ENCODE results near the gene CAMTA1. TPM values are rescaled to one million over a fixed set of nuclear protein-coding genes. Genes with fewer than 3 reads are reported as not detected.

The CAMTA1 gene
- total RNA-seq, 1 experiment from 2014 or later: 85.2 TPM

DNA sequence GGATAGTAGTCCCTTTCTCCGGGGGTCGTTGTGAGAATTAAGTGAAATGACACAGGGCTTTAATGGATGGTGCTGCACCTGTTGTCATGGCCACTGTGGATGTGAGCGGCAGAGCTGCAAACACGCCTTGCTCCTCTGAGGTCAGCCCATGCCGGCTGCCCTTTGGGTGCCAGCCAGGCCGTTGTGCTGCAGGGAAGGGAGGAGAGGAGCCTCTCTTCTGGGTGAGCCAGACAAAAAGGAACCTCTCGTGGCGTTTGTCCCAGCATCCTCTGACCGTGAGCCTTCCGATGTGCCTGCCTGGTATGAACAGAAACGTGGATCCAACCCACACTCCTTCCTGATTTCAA, 602.9 kb downstream of the CAMTA1 start:
- BruUV-seq (replicated peaks): no TSS peak
- Histone ChIP-seq H3K4me3 (ENCODE audit: low read depth, low read length, poor library complexity, severe bottlenecking) (no peak overlapping the region), H3K36me3 (ENCODE audit: insufficient read depth, low read length, poor library complexity, severe bottlenecking) (no peaks in the 10 kb centered on the region), H3K27ac (ENCODE audit: low read depth, low read length, poor library complexity, severe bottlenecking) (no peak overlapping the region), H3K9me3 (ENCODE audit: low read depth, low read length, poor library complexity, severe bottlenecking) (no peaks in the 10 kb centered on the region), H3K27me3 (replicated peaks; ENCODE audit: insufficient read depth, low read depth, low read length, poor library complexity) (no peaks in the 10 kb centered on the region), H3K4me1 (ENCODE audit: insufficient read depth, low read length, poor library complexity, severe bottlenecking) (no peaks in the 10 kb centered on the region)
- CTCF ChIA-PET: no interaction called here
- POLR2A ChIA-PET (ENCODE audit: low non-redundant PET): no interaction called here
- TF ChIP-seq EZH2 (IDR thresholded peaks at IDR 0.05; ENCODE audit: borderline replicate concordance, low read depth, low read length, poor library complexity, severe bottlenecking): no peak
- TF ChIP-seq, protein P1, sequence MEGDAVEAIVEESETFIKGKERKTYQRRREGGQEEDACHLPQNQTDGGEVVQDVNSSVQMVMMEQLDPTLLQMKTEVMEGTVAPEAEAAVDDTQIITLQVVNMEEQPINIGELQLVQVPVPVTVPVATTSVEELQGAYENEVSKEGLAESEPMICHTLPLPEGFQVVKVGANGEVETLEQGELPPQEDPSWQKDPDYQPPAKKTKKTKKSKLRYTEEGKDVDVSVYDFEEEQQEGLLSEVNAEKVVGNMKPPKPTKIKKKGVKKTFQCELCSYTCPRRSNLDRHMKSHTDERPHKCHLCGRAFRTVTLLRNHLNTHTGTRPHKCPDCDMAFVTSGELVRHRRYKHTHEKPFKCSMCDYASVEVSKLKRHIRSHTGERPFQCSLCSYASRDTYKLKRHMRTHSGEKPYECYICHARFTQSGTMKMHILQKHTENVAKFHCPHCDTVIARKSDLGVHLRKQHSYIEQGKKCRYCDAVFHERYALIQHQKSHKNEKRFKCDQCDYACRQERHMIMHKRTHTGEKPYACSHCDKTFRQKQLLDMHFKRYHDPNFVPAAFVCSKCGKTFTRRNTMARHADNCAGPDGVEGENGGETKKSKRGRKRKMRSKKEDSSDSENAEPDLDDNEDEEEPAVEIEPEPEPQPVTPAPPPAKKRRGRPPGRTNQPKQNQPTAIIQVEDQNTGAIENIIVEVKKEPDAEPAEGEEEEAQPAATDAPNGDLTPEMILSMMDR (conservative IDR thresholded peaks at IDR 0.05; ENCODE audit: low read depth, low read length): no peak
- intact Hi-C loops (cut with micrococcal nuclease; ENCODE audit: unreplicated experiment): no loop called here
- DNase-seq (ENCODE audit: low spot score): no peak

DNA sequence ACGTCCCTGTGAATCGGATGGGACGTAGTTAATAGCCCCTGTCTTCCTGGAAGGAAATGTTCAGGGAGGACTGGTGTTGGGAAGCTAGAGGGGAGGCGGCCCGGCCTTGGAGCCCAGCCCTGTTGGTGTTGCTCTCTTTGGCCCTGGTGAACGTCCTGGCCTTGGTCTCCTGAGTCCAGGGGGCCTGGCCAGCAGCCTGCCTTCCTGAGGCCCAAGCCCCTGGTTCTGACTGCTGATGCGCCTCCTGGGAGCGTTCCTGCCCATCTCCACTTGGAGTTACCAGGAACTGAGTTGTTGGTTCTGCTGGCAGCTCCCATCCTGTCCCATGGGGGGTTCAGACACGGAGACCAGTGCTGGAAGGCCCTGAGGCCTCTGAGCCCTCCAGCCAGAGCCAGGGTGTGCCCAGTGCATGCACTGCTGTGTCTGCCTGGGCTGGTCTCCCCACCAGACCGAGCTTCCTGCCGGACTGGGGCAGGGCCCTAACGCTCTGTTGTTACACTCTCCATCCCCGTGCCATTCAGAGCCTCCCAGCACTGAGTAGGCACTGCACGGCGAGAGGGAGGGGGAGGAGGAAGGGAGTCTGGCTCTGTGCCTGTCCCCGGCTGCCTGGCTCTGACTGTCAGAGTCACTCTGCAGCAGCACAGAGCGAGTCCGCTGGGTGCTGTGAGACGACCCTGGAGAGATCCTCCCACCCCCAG, 603.4 kb downstream of the CAMTA1 start:
- DNase-seq (ENCODE audit: low spot score): no peak
- no peak for TF ChIP-seq EZH2 (IDR thresholded peaks at IDR 0.05; ENCODE audit: borderline replicate concordance, low read depth, low read length, poor library complexity, severe bottlenecking)
- TF ChIP-seq, protein P1 (conservative IDR thresholded peaks at IDR 0.05; ENCODE audit: low read depth, low read length): no peak
- H3K27ac ChIP-seq (ENCODE audit: low read depth, low read length, poor library complexity, severe bottlenecking): no peak overlapping the region
- no peaks in the 10 kb centered on the region for H3K4me1 ChIP-seq (ENCODE audit: insufficient read depth, low read length, poor library complexity, severe bottlenecking)
- ChIA-PET POLR2A (ENCODE audit: low non-redundant PET) (no interaction called here), CTCF (no interaction called here)
- no peak overlapping the region for H3K4me3 ChIP-seq (ENCODE audit: low read depth, low read length, poor library complexity, severe bottlenecking)
- no TSS peak for BruUV-seq (replicated peaks)
- no peaks in the 10 kb centered on the region for H3K36me3 ChIP-seq (ENCODE audit: insufficient read depth, low read length, poor library complexity, severe bottlenecking)
- no peaks in the 10 kb centered on the region for H3K27me3 ChIP-seq (replicated peaks; ENCODE audit: insufficient read depth, low read depth, low read length, poor library complexity)
- H3K9me3 ChIP-seq (ENCODE audit: low read depth, low read length, poor library complexity, severe bottlenecking): no peaks in the 10 kb centered on the region
- intact Hi-C loops (cut with micrococcal nuclease; ENCODE audit: unreplicated experiment): no loop called here

DNA sequence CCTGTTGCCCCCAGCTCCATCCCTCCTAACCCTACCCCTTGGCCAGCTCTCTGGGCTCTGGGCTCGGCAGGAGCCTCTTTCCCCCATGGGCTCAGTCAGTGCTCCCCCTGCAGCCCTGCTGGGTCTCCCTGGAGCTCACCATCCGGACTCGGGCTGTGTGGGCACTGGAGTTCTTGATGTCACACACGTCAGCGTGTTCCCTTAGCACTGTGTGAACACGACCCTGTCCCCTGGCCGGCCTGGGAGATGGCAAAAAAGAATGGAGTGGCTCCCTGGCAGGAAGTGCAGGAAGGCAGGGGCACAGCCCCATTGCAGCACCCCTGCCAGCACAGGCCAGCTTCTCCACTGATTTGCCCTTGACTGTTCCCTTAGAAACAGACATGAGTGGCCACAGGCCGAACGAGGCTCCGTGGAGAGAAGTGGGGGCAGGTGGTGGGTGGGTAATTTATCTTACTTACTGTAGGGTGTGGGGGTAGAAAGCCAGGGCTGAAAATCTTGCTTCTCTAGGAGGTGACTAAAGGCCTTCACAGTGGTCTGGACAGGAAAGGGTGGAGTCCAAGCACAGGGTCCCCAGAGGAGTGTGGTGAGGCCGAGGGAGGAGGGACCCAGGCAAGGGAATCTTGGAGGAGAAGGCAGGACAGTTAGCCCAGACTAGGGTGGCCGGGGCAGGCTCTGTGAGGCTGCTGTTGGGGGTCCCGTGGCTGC, 604.1 kb downstream of the CAMTA1 start:
- Histone ChIP-seq H3K27me3 (replicated peaks; ENCODE audit: insufficient read depth, low read depth, low read length, poor library complexity) (no peaks in the 10 kb centered on the region), H3K4me1 (ENCODE audit: insufficient read depth, low read length, poor library complexity, severe bottlenecking) (no peaks in the 10 kb centered on the region), H3K27ac (ENCODE audit: low read depth, low read length, poor library complexity, severe bottlenecking) (no peak overlapping the region), H3K9me3 (ENCODE audit: low read depth, low read length, poor library complexity, severe bottlenecking) (no peaks in the 10 kb centered on the region), H3K4me3 (ENCODE audit: low read depth, low read length, poor library complexity, severe bottlenecking) (no peak overlapping the region), H3K36me3 (ENCODE audit: insufficient read depth, low read length, poor library complexity, severe bottlenecking) (no peaks in the 10 kb centered on the region)
- no peak for DNase-seq (ENCODE audit: low spot score)
- ChIA-PET POLR2A (ENCODE audit: low non-redundant PET) (no interaction called here), CTCF (no interaction called here)
- intact Hi-C loops (cut with micrococcal nuclease; ENCODE audit: unreplicated experiment): no loop called here
- BruUV-seq (replicated peaks): no TSS peak
- TF ChIP-seq, protein P1 (conservative IDR thresholded peaks at IDR 0.05; ENCODE audit: low read depth, low read length): no peak
- no peak for TF ChIP-seq EZH2 (IDR thresholded peaks at IDR 0.05; ENCODE audit: borderline replicate concordance, low read depth, low read length, poor library complexity, severe bottlenecking)

Measured in A673 (cell line).